AG04450 (cell line): ENCODE data around the gene AGTRAP. TPM values are rescaled to one million over a fixed set of nuclear protein-coding genes. Genes with fewer than 3 reads are reported as not detected.

Experiments
- CTCF ChIA-PET: fragments of 300-600, 350-600 bp; formaldehyde crosslinking; extraction: SDS; loops from one replicate; lab custom pipeline; 2022; ENCODE audit warnings: antibody characterized with exemption, inconsistent platforms; lab: Charles Lee
- POLR2A ChIA-PET: fragments of 350-600 bp; formaldehyde crosslinking; extraction: SDS; loops from one replicate; lab custom pipeline; 2021; ENCODE audit warnings: antibody characterized with exemption, inconsistent platforms; lab: Yijun Ruan, JAX
- DNase-seq: peaks from one replicate; pipeline ENCODE4 v3.0.0-alpha.2; 2011; ENCODE audit warnings: low read depth, low spot score
- H3K27ac ChIP-seq: one replicate; pipeline ENCODE4 v1.5.1; 2012; ENCODE audit warnings: low read depth, low read length, control low read depth
- H3K27me3 ChIP-seq: one replicate; pipeline ENCODE4 v1.6.0; 2012; ENCODE audit warnings: low read length; ENCODE audit not compliant: control insufficient read depth, insufficient read depth
- H3K4me3 ChIP-seq: 2 replicates; pipeline ENCODE4 v1.5.1; 2011; ENCODE audit warnings: mild to moderate bottlenecking, low read depth, low read length, control low read depth
- H3K9me3 ChIP-seq: 2 replicates; pipeline ENCODE4 v1.5.1; 2012; ENCODE audit warnings: low read length; ENCODE audit not compliant: control insufficient read depth, insufficient read depth
- CTCF ChIP-seq: IDR thresholded peaks from 2 replicates; pipeline ENCODE4 v1.5.1; 2011; ENCODE audit warnings: low read depth, low read length, control low read depth, inconsistent platforms
- polyA plus RNA-seq: library from polyadenylated mRNA; depleted of rRNA; stranded (reverse); fragments of >200 nt; gene quantifications from 2 replicates; pipeline ENCODE4 v1.2.3, GENCODE V29; 2011

The AGTRAP gene
- polyA plus RNA-seq, 1 experiment: 26.8 TPM

- H3K27me3 ChIP-seq: peaks cover 23% of the 10 kb centered on the region
- no peak overlapping the region for H3K27ac ChIP-seq
- TF ChIP-seq CTCF: no peak
- DNase-seq: no peak
- no peaks in the 10 kb centered on the region for H3K9me3 ChIP-seq
- no peak overlapping the region for H3K4me3 ChIP-seq
- ChIA-PET CTCF (interaction anchor here (0.6 to 1.5 kb wide), 4 partner anchors 22 to 358 kb away, joined by 3 to 8 read pairs (median 4); partner anchors contain the start of gene FBXO6), POLR2A (no interaction called here)
These were observed 13.4 kb upstream of the AGTRAP start for GRCh38 chr1:11722538-11722937.

- POLR2A ChIA-PET: no interaction called here
- Histone ChIP-seq H3K27ac (no peak overlapping the region), H3K27me3 (peaks cover 16% of the 10 kb centered on the region), H3K4me3 (no peak overlapping the region), H3K9me3 (no peaks in the 10 kb centered on the region)
- CTCF ChIA-PET: interaction anchor here (0.8 to 1.5 kb wide), 2 partner anchors 83 to 688 kb away, joined by 3 to 6 read pairs; no protein-coding TSS in a partner anchor
- no peak for DNase-seq
- no peak for TF ChIP-seq CTCF
These were observed 10.3 kb upstream of the AGTRAP start for GRCh38 chr1:11725616-11726015.

- Histone ChIP-seq H3K27ac (no peak overlapping the region), H3K27me3 (peaks cover 11% of the 10 kb centered on the region), H3K4me3 (no peak overlapping the region), H3K9me3 (no peaks in the 10 kb centered on the region)
- no peak for TF ChIP-seq CTCF
- CTCF ChIA-PET: no interaction called here
- DNase-seq: no peak
- POLR2A ChIA-PET: no interaction called here
These were observed 8.8 kb upstream of the AGTRAP start for GRCh38 chr1:11727119-11727518.

- CTCF ChIA-PET: interaction anchor here (1.2 kb wide), 1 partner anchor 9 kb away, joined by 5 read pairs; no protein-coding TSS in a partner anchor
- no peak for TF ChIP-seq CTCF
- DNase-seq: no peak
- no peak overlapping the region for H3K4me3 ChIP-seq
- no peaks in the 10 kb centered on the region for H3K9me3 ChIP-seq
- no peak overlapping the region for H3K27ac ChIP-seq
- peaks cover 8% of the 10 kb centered on the region for H3K27me3 ChIP-seq
- POLR2A ChIA-PET: no interaction called here
These were observed 7.7 kb upstream of the AGTRAP start for GRCh38 chr1:11728126-11728806.

GRCh38 chr1:11729155-11729497 is 6.8 kb upstream of the AGTRAP start:
- Histone ChIP-seq H3K9me3 (no peaks in the 10 kb centered on the region), H3K4me3 (no peak overlapping the region), H3K27ac (no peak overlapping the region), H3K27me3 (peaks cover 7% of the 10 kb centered on the region)
- ChIA-PET POLR2A (no interaction called here), CTCF (interaction anchor here (1.2 kb wide), 1 partner anchor 9 kb away, joined by 5 read pairs; no protein-coding TSS in a partner anchor)
- no peak for DNase-seq
- no peak for TF ChIP-seq CTCF
